Measurements from ENCODE around the gene CTDP1.

CTDP1 gene

GRCh38 chr18:79678665-79679551 lies 695 bp upstream of the CTDP1 start:
- Histone ChIP-seq H3K4me1 (ENCODE audit: control insufficient read depth, low read depth, low read length) (peaks cover 4% of the 10 kb centered on the region), H3K27ac (ENCODE audit: low read depth, low read length) (peak overlapping the region; percentile 77), H3K4me2 (ENCODE audit: low read length) (peak overlapping the region; percentile 58), H3K27me3 (ENCODE audit: insufficient read depth, low read length, poor library complexity) (no peaks in the 10 kb centered on the region), H3K36me3 (ENCODE audit: control insufficient read depth, insufficient read depth, low read length) (no peaks in the 10 kb centered on the region), H4K8ac (ENCODE audit: low read depth, low read length) (no peak overlapping the region), H3K56ac (ENCODE audit: low read length) (peak overlapping the region; percentile 98), H4K5ac (ENCODE audit: low read length) (no peak overlapping the region), H3K23ac (ENCODE audit: low read length) (no peak overlapping the region), H3K79me2 (ENCODE audit: control insufficient read depth, insufficient read depth, low read length) (peaks cover 40% of the 10 kb centered on the region), H2AK5ac (ENCODE audit: low read length) (no peak overlapping the region), H3K4ac (ENCODE audit: low read depth, low read length) (no peak overlapping the region), H3K79me1 (ENCODE audit: low read length) (peaks cover 27% of the 10 kb centered on the region), H2BK120ac (ENCODE audit: low read depth, low read length) (no peak overlapping the region), H3K9ac (ENCODE audit: low read length) (peak overlapping the region; percentile 91), H2BK5ac (ENCODE audit: low read length) (peak overlapping the region; percentile 18), H2BK15ac (replicated peaks; ENCODE audit: low read depth) (no peak overlapping the region), H3K18ac (ENCODE audit: low read length) (no peak overlapping the region), H3K4me3 (ENCODE audit: low read length) (peak overlapping the region; percentile 82)
- peak; percentile 100 for DNase-seq
- WGBS (ENCODE audit: extremely low coverage, insufficient coverage, low lambda C conversion rate) = no CpG with 5 or more reads among the region's 77 CpGs

DNA sequence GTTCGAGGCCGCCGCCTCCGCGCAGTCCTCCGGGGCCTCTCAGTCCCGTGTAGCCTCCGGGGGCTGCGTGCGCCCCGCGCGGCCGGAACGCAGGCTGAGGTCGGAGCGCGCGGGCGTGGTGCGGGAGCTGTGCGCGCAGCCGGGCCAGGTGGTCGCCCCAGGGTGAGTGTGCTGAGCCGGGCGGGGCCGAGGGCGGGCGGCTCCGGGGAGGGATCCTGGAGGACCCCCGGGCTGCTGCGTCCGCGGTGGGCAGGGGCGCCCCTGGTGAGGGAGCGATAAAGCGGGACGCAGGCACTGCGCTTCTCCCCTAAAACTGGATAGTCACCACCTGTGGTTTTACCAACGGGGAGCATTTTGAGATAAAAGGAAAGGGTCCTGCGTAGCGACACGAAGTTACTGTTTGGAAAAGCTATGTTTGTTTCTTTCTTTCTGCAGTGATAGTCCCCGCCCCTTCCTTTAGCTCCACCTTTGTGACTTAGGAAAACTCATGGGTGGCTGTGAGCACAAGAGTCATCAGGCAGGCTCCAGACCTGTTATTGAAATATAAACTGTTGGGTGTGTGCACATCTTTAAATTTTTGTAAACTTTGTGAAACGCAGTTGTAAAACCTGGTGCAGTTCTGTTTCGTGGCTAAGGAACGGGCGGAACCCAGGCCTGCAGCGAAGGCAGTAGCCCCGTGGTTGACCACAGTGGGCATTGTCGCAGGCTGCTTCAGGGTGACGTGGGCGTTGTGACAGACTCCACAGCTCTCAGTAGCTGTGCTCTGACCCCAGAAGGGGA lies 687 bp downstream of the CTDP1 start:
- peaks cover 53% of the 10 kb centered on the region for H3K79me2 ChIP-seq (ENCODE audit: control insufficient read depth, insufficient read depth, low read length)
- no peaks in the 10 kb centered on the region for H3K36me3 ChIP-seq (ENCODE audit: control insufficient read depth, insufficient read depth, low read length)
- H3K27ac ChIP-seq (ENCODE audit: low read depth, low read length) = no peak overlapping the region
- no CpG with 5 or more reads among the region's 54 CpGs for WGBS (ENCODE audit: extremely low coverage, insufficient coverage, low lambda C conversion rate)
- H2BK120ac ChIP-seq (ENCODE audit: low read depth, low read length) = no peak overlapping the region
- peak overlapping the region; percentile 77 for H3K4me3 ChIP-seq (ENCODE audit: low read length)
- H2BK15ac ChIP-seq (replicated peaks; ENCODE audit: low read depth) = no peak overlapping the region
- no peak overlapping the region for H2AK5ac ChIP-seq (ENCODE audit: low read length)
- H3K4ac ChIP-seq (ENCODE audit: low read depth, low read length) = no peak overlapping the region
- H3K4me1 ChIP-seq (ENCODE audit: control insufficient read depth, low read depth, low read length) = peaks cover 4% of the 10 kb centered on the region
- H3K23ac ChIP-seq (ENCODE audit: low read length) = peak overlapping the region; percentile 26
- no peak overlapping the region for H4K5ac ChIP-seq (ENCODE audit: low read length)
- peak overlapping the region; percentile 98 for H3K56ac ChIP-seq (ENCODE audit: low read length)
- H4K8ac ChIP-seq (ENCODE audit: low read depth, low read length) = no peak overlapping the region
- peak overlapping the region; percentile 84 for H3K4me2 ChIP-seq (ENCODE audit: low read length)
- peaks cover 35% of the 10 kb centered on the region for H3K79me1 ChIP-seq (ENCODE audit: low read length)
- DNase-seq = peak; percentile 55
- H3K18ac ChIP-seq (ENCODE audit: low read length) = no peak overlapping the region
- H3K27me3 ChIP-seq (ENCODE audit: insufficient read depth, low read length, poor library complexity) = no peaks in the 10 kb centered on the region
- no peak overlapping the region for H2BK5ac ChIP-seq (ENCODE audit: low read length)
- peak overlapping the region; percentile 91 for H3K9ac ChIP-seq (ENCODE audit: low read length)

DNA sequence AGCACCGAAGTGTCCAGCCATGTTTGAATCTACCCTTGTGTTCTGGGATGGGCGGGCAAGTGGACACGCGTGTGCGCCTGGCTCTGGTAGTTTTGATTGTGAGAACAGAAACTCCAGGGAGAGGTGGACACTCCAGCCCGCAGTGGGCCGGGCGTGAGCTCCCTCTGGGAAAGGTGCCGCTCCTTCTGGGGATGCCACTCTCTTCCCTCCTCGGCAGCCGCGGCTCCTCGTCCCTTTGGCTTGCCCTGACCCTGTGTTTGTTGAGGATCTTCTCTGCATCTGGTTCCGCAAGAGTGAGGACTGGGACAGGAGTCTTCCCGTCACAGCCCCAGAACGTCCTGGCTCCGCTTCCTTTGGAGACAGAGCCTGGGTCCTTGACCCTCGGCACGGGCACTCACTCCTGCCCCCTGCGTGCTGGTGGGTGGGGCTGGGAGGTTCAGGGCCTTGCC lies 1.3 kb downstream of the CTDP1 start:
- Histone ChIP-seq H4K8ac (ENCODE audit: low read depth, low read length) (no peak overlapping the region), H3K4me2 (ENCODE audit: low read length) (peak overlapping the region; percentile 84), H3K27ac (ENCODE audit: low read depth, low read length) (no peak overlapping the region), H2AK5ac (ENCODE audit: low read length) (no peak overlapping the region), H3K27me3 (ENCODE audit: insufficient read depth, low read length, poor library complexity) (no peaks in the 10 kb centered on the region), H3K56ac (ENCODE audit: low read length) (peak overlapping the region; percentile 35), H3K18ac (ENCODE audit: low read length) (no peak overlapping the region), H2BK15ac (replicated peaks; ENCODE audit: low read depth) (no peak overlapping the region), H2BK120ac (ENCODE audit: low read depth, low read length) (no peak overlapping the region), H3K9ac (ENCODE audit: low read length) (peak overlapping the region; percentile 91), H3K23ac (ENCODE audit: low read length) (no peak overlapping the region), H3K4ac (ENCODE audit: low read depth, low read length) (no peak overlapping the region), H2BK5ac (ENCODE audit: low read length) (no peak overlapping the region), H3K4me3 (ENCODE audit: low read length) (no peak overlapping the region), H3K36me3 (ENCODE audit: control insufficient read depth, insufficient read depth, low read length) (no peaks in the 10 kb centered on the region), H3K79me2 (ENCODE audit: control insufficient read depth, insufficient read depth, low read length) (peaks cover 58% of the 10 kb centered on the region), H3K4me1 (ENCODE audit: control insufficient read depth, low read depth, low read length) (peaks cover 4% of the 10 kb centered on the region), H3K79me1 (ENCODE audit: low read length) (peaks cover 37% of the 10 kb centered on the region), H4K5ac (ENCODE audit: low read length) (no peak overlapping the region)
- WGBS (ENCODE audit: extremely low coverage, insufficient coverage, low lambda C conversion rate) = no CpG with 5 or more reads among the region's 20 CpGs
- DNase-seq = no peak

DNA sequence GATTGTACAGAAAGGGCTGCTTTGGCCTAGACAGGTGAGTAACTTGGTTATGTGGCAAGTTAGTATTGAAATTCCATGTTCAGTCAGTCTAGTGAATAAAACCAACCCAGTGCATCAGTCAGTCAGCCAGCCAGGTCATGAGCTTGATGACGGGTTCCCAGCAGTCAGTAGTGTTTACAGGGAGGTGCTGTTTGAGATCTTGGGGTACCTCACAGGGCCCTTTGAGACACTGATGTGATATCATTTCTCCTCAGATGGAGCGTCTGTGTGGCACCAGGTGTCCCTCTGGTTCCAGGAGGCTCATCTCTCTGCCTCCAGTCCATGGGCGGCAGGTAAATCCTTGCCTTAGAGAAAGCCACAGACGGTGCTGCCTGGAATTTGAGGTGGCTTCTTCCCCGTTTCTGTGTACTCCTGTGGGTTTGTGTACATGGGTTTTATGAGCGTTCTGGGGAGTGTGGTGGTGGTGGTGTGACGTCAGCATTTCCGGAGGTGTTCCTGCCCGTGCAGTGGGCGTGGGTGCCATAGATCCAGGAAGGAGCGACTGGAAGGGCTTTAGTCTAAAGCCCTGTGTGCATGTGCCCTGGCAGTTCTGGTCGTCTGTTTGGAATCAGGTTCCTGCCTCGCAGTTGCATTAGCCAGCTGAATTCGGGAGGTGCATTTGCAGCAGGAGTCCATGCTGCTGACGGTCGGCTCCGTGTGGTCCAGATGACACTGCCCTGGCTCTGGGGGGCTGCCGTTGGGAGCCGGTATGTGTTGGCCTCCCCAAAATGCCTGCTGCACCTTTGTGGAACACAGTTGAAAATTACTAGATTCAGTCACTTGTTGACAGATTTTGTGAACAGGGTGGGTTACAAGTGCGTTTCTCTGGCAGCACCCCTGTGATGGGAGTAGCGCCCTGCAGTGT lies 2.1 kb downstream of the CTDP1 start:
- no peak for DNase-seq
- no peak overlapping the region for H2BK15ac ChIP-seq (replicated peaks; ENCODE audit: low read depth)
- no peak overlapping the region for H4K5ac ChIP-seq (ENCODE audit: low read length)
- no CpG with 5 or more reads among the region's 21 CpGs for WGBS (ENCODE audit: extremely low coverage, insufficient coverage, low lambda C conversion rate)
- H3K18ac ChIP-seq (ENCODE audit: low read length) = no peak overlapping the region
- H2BK5ac ChIP-seq (ENCODE audit: low read length) = no peak overlapping the region
- H3K9ac ChIP-seq (ENCODE audit: low read length) = no peak overlapping the region
- no peak overlapping the region for H3K56ac ChIP-seq (ENCODE audit: low read length)
- H3K4ac ChIP-seq (ENCODE audit: low read depth, low read length) = no peak overlapping the region
- H3K79me1 ChIP-seq (ENCODE audit: low read length) = peaks cover 38% of the 10 kb centered on the region
- no peak overlapping the region for H3K4me2 ChIP-seq (ENCODE audit: low read length)
- H3K79me2 ChIP-seq (ENCODE audit: control insufficient read depth, insufficient read depth, low read length) = peaks cover 61% of the 10 kb centered on the region
- H3K36me3 ChIP-seq (ENCODE audit: control insufficient read depth, insufficient read depth, low read length) = no peaks in the 10 kb centered on the region
- peaks cover 4% of the 10 kb centered on the region for H3K4me1 ChIP-seq (ENCODE audit: control insufficient read depth, low read depth, low read length)
- no peak overlapping the region for H3K4me3 ChIP-seq (ENCODE audit: low read length)
- no peak overlapping the region for H4K8ac ChIP-seq (ENCODE audit: low read depth, low read length)
- no peak overlapping the region for H2BK120ac ChIP-seq (ENCODE audit: low read depth, low read length)
- no peak overlapping the region for H3K27ac ChIP-seq (ENCODE audit: low read depth, low read length)
- H3K23ac ChIP-seq (ENCODE audit: low read length) = no peak overlapping the region
- no peak overlapping the region for H2AK5ac ChIP-seq (ENCODE audit: low read length)
- no peaks in the 10 kb centered on the region for H3K27me3 ChIP-seq (ENCODE audit: insufficient read depth, low read length, poor library complexity)

DNA sequence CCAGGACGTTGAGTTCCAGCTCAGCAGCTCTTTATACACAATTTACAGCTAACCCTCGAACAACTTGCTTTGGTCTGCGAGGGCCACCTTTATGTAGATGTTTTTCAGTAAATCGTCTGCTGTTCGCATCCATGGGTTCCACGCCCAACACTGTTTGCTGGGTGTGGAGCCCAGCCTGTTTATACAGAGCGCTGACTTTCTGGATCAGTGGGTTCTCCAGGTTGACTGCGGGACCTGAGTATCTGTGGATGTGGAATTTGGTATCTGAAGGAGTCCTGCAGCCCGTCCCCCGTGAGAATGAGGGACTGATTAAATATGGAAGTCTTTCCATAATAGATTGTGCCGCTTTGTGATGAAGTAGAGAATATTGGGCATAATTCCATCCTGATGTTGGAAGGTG lies 2.9 kb downstream of the CTDP1 start:
- H3K4me1 ChIP-seq (ENCODE audit: control insufficient read depth, low read depth, low read length) = peaks cover 4% of the 10 kb centered on the region
- WGBS (ENCODE audit: extremely low coverage, insufficient coverage, low lambda C conversion rate) = no CpG with 5 or more reads among the region's 11 CpGs
- no peak overlapping the region for H3K4me3 ChIP-seq (ENCODE audit: low read length)

More for the DNA sequence above, 2.9 kb downstream of the CTDP1 start:
- Histone ChIP-seq H4K5ac (ENCODE audit: low read length) (no peak overlapping the region), H3K4me2 (ENCODE audit: low read length) (no peak overlapping the region), H3K79me1 (ENCODE audit: low read length) (peaks cover 38% of the 10 kb centered on the region), H3K18ac (ENCODE audit: low read length) (no peak overlapping the region), H2BK15ac (replicated peaks; ENCODE audit: low read depth) (no peak overlapping the region), H3K56ac (ENCODE audit: low read length) (no peak overlapping the region), H3K23ac (ENCODE audit: low read length) (no peak overlapping the region), H3K4ac (ENCODE audit: low read depth, low read length) (no peak overlapping the region), H3K9ac (ENCODE audit: low read length) (no peak overlapping the region), H2BK120ac (ENCODE audit: low read depth, low read length) (no peak overlapping the region), H4K8ac (ENCODE audit: low read depth, low read length) (no peak overlapping the region), H2AK5ac (ENCODE audit: low read length) (no peak overlapping the region), H3K79me2 (ENCODE audit: control insufficient read depth, insufficient read depth, low read length) (peaks cover 61% of the 10 kb centered on the region), H3K27me3 (ENCODE audit: insufficient read depth, low read length, poor library complexity) (no peaks in the 10 kb centered on the region), H3K27ac (ENCODE audit: low read depth, low read length) (no peak overlapping the region), H3K36me3 (ENCODE audit: control insufficient read depth, insufficient read depth, low read length) (no peaks in the 10 kb centered on the region), H2BK5ac (ENCODE audit: low read length) (no peak overlapping the region)
- DNase-seq = no peak
